Measurements from ENCODE around the gene HS3ST3B1.

The HS3ST3B1 gene

DNA sequence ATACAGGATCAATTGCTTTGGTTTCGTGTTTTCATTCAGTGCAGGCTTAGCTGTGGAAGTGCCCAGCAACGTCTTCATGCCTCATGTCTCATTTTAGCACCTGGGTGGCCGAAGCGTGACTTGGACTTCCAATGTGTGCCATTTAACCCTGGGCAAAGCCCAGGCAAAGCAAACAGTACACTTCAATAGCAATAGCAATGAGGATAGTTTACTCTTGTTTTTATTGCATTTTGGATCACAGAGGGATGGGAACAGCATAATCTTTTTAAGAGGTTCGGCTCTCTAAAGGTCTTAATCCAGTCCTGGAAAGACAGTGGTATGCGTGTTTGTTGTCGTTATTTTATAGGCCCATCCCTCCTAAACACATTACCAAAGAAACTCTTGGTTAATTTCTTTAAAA lies 86.2 kb downstream of the HS3ST3B1 start:
- no peak overlapping the region for H3K4me3 ChIP-seq (replicated peaks; ENCODE audit: insufficient read depth, low read length)
- no peaks in the 10 kb centered on the region for H3K27me3 ChIP-seq (ENCODE audit: insufficient read depth, poor library complexity, severe bottlenecking)
- H3K27ac ChIP-seq (replicated peaks), result no peak overlapping the region
- no peak for DNase-seq (ENCODE audit: low read depth in 1 of 2, low spot score in 1 of 2)
- TF ChIP-seq, protein P1, sequence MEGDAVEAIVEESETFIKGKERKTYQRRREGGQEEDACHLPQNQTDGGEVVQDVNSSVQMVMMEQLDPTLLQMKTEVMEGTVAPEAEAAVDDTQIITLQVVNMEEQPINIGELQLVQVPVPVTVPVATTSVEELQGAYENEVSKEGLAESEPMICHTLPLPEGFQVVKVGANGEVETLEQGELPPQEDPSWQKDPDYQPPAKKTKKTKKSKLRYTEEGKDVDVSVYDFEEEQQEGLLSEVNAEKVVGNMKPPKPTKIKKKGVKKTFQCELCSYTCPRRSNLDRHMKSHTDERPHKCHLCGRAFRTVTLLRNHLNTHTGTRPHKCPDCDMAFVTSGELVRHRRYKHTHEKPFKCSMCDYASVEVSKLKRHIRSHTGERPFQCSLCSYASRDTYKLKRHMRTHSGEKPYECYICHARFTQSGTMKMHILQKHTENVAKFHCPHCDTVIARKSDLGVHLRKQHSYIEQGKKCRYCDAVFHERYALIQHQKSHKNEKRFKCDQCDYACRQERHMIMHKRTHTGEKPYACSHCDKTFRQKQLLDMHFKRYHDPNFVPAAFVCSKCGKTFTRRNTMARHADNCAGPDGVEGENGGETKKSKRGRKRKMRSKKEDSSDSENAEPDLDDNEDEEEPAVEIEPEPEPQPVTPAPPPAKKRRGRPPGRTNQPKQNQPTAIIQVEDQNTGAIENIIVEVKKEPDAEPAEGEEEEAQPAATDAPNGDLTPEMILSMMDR (IDR thresholded peaks at IDR 0.05; ENCODE audit: insufficient read depth, low read length), result no peak
- TF ChIP-seq, protein P2, sequence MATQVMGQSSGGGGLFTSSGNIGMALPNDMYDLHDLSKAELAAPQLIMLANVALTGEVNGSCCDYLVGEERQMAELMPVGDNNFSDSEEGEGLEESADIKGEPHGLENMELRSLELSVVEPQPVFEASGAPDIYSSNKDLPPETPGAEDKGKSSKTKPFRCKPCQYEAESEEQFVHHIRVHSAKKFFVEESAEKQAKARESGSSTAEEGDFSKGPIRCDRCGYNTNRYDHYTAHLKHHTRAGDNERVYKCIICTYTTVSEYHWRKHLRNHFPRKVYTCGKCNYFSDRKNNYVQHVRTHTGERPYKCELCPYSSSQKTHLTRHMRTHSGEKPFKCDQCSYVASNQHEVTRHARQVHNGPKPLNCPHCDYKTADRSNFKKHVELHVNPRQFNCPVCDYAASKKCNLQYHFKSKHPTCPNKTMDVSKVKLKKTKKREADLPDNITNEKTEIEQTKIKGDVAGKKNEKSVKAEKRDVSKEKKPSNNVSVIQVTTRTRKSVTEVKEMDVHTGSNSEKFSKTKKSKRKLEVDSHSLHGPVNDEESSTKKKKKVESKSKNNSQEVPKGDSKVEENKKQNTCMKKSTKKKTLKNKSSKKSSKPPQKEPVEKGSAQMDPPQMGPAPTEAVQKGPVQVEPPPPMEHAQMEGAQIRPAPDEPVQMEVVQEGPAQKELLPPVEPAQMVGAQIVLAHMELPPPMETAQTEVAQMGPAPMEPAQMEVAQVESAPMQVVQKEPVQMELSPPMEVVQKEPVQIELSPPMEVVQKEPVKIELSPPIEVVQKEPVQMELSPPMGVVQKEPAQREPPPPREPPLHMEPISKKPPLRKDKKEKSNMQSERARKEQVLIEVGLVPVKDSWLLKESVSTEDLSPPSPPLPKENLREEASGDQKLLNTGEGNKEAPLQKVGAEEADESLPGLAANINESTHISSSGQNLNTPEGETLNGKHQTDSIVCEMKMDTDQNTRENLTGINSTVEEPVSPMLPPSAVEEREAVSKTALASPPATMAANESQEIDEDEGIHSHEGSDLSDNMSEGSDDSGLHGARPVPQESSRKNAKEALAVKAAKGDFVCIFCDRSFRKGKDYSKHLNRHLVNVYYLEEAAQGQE (IDR thresholded peaks at IDR 0.05; ENCODE audit: insufficient replicate concordance, low read depth), result no peak
- no peak for TF ChIP-seq SPI1 (IDR thresholded peaks at IDR 0.05; ENCODE audit: borderline replicate concordance, low read depth)
- TF ChIP-seq GABPA (IDR thresholded peaks at IDR 0.05; ENCODE audit: low read depth), result no peak
- no peak for TF ChIP-seq POLR2AphosphoS5 (IDR thresholded peaks at IDR 0.05; ENCODE audit: low read depth)

DNA sequence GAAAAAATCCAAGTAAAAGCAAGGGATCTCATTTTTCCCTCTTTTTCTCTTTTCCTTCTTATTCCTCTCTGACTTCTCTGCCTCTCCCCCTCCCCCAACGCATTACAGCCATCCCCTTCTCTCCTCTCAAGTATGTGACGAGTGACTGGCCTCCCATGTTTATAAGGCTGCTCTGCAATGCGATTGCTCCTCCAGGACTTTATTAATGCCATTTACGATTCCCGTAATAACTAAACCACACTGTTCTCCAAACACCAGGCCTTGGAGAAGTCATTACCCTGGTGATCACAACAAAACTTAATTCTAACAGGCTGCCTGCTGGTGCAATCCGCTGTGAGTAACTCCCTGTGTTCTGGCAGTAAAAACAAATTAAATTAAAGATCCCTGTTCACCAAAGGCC lies 88.8 kb downstream of the HS3ST3B1 start:
- no peak for DNase-seq (ENCODE audit: low read depth in 1 of 2, low spot score in 1 of 2)

DNA sequence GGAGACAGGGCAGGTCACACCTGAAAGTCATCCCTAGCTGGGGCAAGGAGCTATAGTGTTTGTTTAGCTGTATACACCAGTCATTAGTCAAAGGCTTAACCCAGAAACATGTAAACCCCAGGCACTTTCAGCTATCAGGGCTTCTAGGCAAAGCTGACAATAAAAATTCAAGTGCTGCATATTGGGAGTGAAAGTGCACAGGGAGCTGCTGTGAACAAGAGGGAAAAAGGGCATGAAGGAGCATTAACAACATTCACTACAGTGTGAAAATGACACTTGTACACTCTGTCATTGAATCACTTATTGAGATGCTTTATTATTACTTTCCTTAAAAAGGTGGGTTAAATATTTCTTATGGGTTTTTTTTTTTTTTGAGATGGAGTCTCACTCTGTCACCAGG lies 92.8 kb downstream of the HS3ST3B1 start:
- TF ChIP-seq POLR2AphosphoS5 (IDR thresholded peaks at IDR 0.05; ENCODE audit: low read depth) (no peak), SPI1 (IDR thresholded peaks at IDR 0.05; ENCODE audit: borderline replicate concordance, low read depth) (no peak), GABPA (IDR thresholded peaks at IDR 0.05; ENCODE audit: low read depth) (no peak)
- TF ChIP-seq, protein P1 (IDR thresholded peaks at IDR 0.05; ENCODE audit: insufficient read depth, low read length), result no peak
- TF ChIP-seq, protein P2 (IDR thresholded peaks at IDR 0.05; ENCODE audit: insufficient replicate concordance, low read depth), result no peak

More for the DNA sequence above, 88.8 kb downstream of the HS3ST3B1 start:
- no peak overlapping the region for H3K27ac ChIP-seq (replicated peaks)
- H3K27me3 ChIP-seq (ENCODE audit: insufficient read depth, poor library complexity, severe bottlenecking), result no peaks in the 10 kb centered on the region
- H3K4me3 ChIP-seq (replicated peaks; ENCODE audit: insufficient read depth, low read length), result no peak overlapping the region
- no peak for TF ChIP-seq GABPA (IDR thresholded peaks at IDR 0.05; ENCODE audit: low read depth)
- TF ChIP-seq, protein P1 (IDR thresholded peaks at IDR 0.05; ENCODE audit: insufficient read depth, low read length), result no peak
- TF ChIP-seq POLR2AphosphoS5 (IDR thresholded peaks at IDR 0.05; ENCODE audit: low read depth), result no peak
- TF ChIP-seq, protein P2 (IDR thresholded peaks at IDR 0.05; ENCODE audit: insufficient replicate concordance, low read depth), result no peak
- TF ChIP-seq SPI1 (IDR thresholded peaks at IDR 0.05; ENCODE audit: borderline replicate concordance, low read depth), result no peak

More for the DNA sequence above, 92.8 kb downstream of the HS3ST3B1 start:
- Histone ChIP-seq H3K27ac (replicated peaks) (no peak overlapping the region), H3K27me3 (ENCODE audit: insufficient read depth, poor library complexity, severe bottlenecking) (no peaks in the 10 kb centered on the region), H3K4me3 (replicated peaks; ENCODE audit: insufficient read depth, low read length) (no peak overlapping the region)
- no peak for DNase-seq (ENCODE audit: low read depth in 1 of 2, low spot score in 1 of 2)

Measured in HL-60 (cell line).